Mucosa of descending colon (tissue), 3 donors: ENCODE results near the gene NLRP1. TPM values are rescaled to one million over a fixed set of nuclear protein-coding genes. Genes with fewer than 3 reads are reported as not detected.

ENCODE experiments used
- ATAC-seq: fragments of 200-7000 bp; cut with Tn5 transposase; one replicate; pipeline ENCODE4 v1.9.1; 2020; ENCODE audit warnings: mild to moderate bottlenecking, moderate library complexity
- DNase-seq, 3 donors: peaks; one replicate each; pipeline ENCODE4 v3.0.0-alpha.2; 2020
- H3K36me3 ChIP-seq: fragments of 200-600 bp; one replicate; pipeline ENCODE4 v1.8.0; 2021; ENCODE audit warnings: low read depth, mild to moderate bottlenecking
- H3K4me1 ChIP-seq: fragments of 200-600 bp; one replicate; pipeline ENCODE4 v1.8.0; 2021; ENCODE audit warnings: low read depth, mild to moderate bottlenecking
- H3K4me3 ChIP-seq: fragments of 200-600 bp; one replicate; pipeline ENCODE4 v1.8.0; 2021; ENCODE audit warnings: mild to moderate bottlenecking
- H3K9me3 ChIP-seq: fragments of 200-600 bp; one replicate; pipeline ENCODE4 v1.8.0; 2021; ENCODE audit warnings: mild to moderate bottlenecking
- intact Hi-C, 2 donors: fragments of 100-400 bp; cut with DNase I in 1 of 2; cut with micrococcal nuclease in 1 of 2; formaldehyde crosslinking; loops; one replicate each; pipeline versions ENCODE4 v1.11.0 to v1.11.1; 2022; cut with DNase I, micrococcal nuclease
- total RNA-seq, 3 donors: library from RNA; stranded (reverse); fragmentation: NEBNext Ultra II Directional in 2 of 3; extraction: Animal tissue kit (Norgen Biotek cat#: 25700) in 2 of 3; gene quantifications; one replicate each; pipeline versions ENCODE4 v1.2.1 to v1.2.4, GENCODE V29; 2021 to 2023
- TF ChIP-seq, protein P1 (sequence below): fragments of 200-600 bp; IDR thresholded peaks from one replicate; pipeline ENCODE4 v1.8.0; 2022; ENCODE audit warnings: antibody characterized with exemption, mild to moderate bottlenecking
- donor health status: DM: no; HTN: no; CAD: no; lungs with moderate emphysema.
- donor health status: DM: no; HTN: no; CAD: no.
- donor health status: DM: no; HTN: yes; CAD: no.

The NLRP1 gene
- total RNA-seq, 3 donors from 2014 or later: 4.6 to 13.9 (median 8.0) TPM

DNA sequence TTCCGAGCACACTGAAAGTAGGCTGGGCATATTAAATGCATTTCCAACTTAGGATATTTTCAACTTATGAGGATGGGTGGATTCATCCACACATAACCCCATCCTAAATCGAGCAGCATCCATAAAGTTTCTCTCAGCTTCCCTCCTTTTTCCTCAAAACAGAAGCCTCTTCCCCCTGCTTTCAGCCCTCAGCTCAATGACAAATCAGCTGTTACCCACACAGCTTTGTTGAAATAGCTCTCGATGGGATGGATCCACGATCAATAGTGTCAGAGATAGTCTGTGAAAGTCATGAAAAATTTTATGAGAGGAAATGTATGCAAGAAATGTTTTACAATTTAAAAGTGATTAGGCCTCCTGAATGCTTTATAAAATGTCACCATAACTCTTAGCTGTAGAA lies 118.0 kb downstream of the NLRP1 start:
- no peaks in the 10 kb centered on the region for H3K36me3 ChIP-seq
- DNase-seq (no peak), ATAC-seq (no peak)
- H3K9me3 ChIP-seq: no peaks in the 10 kb centered on the region
- no peak overlapping the region for H3K4me3 ChIP-seq
- TF ChIP-seq, protein P1, sequence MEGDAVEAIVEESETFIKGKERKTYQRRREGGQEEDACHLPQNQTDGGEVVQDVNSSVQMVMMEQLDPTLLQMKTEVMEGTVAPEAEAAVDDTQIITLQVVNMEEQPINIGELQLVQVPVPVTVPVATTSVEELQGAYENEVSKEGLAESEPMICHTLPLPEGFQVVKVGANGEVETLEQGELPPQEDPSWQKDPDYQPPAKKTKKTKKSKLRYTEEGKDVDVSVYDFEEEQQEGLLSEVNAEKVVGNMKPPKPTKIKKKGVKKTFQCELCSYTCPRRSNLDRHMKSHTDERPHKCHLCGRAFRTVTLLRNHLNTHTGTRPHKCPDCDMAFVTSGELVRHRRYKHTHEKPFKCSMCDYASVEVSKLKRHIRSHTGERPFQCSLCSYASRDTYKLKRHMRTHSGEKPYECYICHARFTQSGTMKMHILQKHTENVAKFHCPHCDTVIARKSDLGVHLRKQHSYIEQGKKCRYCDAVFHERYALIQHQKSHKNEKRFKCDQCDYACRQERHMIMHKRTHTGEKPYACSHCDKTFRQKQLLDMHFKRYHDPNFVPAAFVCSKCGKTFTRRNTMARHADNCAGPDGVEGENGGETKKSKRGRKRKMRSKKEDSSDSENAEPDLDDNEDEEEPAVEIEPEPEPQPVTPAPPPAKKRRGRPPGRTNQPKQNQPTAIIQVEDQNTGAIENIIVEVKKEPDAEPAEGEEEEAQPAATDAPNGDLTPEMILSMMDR: no peak
- H3K4me1 ChIP-seq: peaks cover 5% of the 10 kb centered on the region
- intact Hi-C loops: no loop called here

DNA sequence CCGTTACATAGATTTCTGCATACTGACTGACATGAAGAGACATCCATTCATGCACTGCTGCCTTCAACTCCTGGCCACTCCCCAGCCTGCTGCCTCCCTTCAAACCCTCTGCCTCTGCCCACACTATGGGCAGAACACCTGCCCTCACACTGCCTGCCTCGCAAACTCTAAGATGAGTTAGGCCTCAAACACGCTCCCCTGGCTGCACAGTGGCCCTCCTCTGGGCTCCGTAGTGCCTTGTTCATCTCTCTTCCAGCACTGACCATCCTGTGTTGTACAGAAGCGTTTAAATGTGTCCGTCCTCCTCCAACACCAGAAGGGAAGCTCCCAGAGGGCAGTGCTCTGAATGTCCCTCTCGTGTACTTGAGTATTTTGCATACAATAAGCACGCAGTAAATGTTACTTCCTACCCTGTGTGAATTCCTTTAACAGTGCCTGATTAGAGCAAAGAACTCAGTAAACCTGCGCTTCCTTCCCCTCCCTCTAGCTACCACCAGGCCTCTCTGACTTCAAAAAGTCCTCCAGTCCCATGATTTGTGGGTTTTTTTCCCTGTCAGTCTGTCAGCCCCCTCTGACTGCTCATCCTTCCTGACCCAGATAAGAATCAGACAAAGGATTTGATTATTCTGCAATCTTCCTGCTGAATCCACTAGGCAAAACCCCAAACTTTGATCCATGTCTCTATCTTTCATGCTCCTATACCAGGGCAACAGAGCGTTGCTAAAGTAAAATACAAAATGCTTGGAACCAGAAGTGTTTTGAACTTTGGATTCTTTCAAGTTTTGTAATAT lies 119.4 kb downstream of the NLRP1 start:
- ATAC-seq: no peak
- H3K4me3 ChIP-seq: no peak overlapping the region
- intact Hi-C loops: no loop called here
- no peaks in the 10 kb centered on the region for H3K36me3 ChIP-seq
- no peak for DNase-seq
- TF ChIP-seq, protein P1: no peak
- H3K9me3 ChIP-seq: no peaks in the 10 kb centered on the region
- peaks cover 5% of the 10 kb centered on the region for H3K4me1 ChIP-seq

Other genes starting within 250 kb of the NLRP1 start
- gene NUP88, start 164.8 kb downstream of the NLRP1 start, total RNA-seq: 10 to 100 TPM; 46.1 to 72.3 (median 50.8) TPM
- 10 to 100 TPM; 29.7 to 34.3 (median 32.1) TPM for gene RPAIN, start 164.3 kb downstream of the NLRP1 start, total RNA-seq
- gene C1QBP, start 145.4 kb downstream of the NLRP1 start, total RNA-seq: 100 to 1,000 TPM in 2 of 3 donors, 10 to 100 TPM in 1; 81.0 to 145 (median 101) TPM
- gene DHX33, start 115.5 kb downstream of the NLRP1 start, total RNA-seq: 10 to 100 TPM in 1 of 3 donors, 1 to 10 TPM in 2; 9.4 to 12.7 (median 9.7) TPM
- 10 to 100 TPM; 43.9 to 58.5 (median 58.3) TPM for gene DERL2, start 98.3 kb downstream of the NLRP1 start, total RNA-seq
- gene MIS12, start 97.9 kb downstream of the NLRP1 start, total RNA-seq: 10 to 100 TPM; 10.2 to 14.3 (median 12.0) TPM